CD14-positive monocyte (primary cell): ENCODE data around the gene PEA15. TPM values are rescaled to one million over a fixed set of nuclear protein-coding genes. Genes with fewer than 3 reads are reported as not detected.
A peak's percentile ranks its signal among the peaks of the same experiment; 100 is the strongest.

Experiments
- DNase-seq, 3 donors: peaks; one replicate each; pipeline ENCODE4 v3.0.0-alpha.2; 2011 to 2022
- H2AFZ ChIP-seq: 2 replicates; pipeline ENCODE4 v1.6.0; 2012; ENCODE audit warnings: mild to moderate bottlenecking, low read depth, low read length, inconsistent platforms; ENCODE audit not compliant: insufficient read depth, poor library complexity, severe bottlenecking
- H3K27ac ChIP-seq, 2 donors: 1 replicate in 1 of 2; 2 replicates in 1 of 2; pipeline ENCODE4 v1.5.1; 2012 to 2013; ENCODE audit warnings: low read length in 2 of 2, control low read depth in 1 of 2, inconsistent platforms in 1 of 2, low read depth in 1 of 2, mild to moderate bottlenecking in 1 of 2
- H3K27me3 ChIP-seq, 2 donors: one replicate each; pipeline versions ENCODE4 v1.6.0 to v1.6.1; 2011 to 2013; ENCODE audit warnings: low read length in 2 of 2; ENCODE audit not compliant: control insufficient read depth in 2 of 2, insufficient read depth in 2 of 2
- H3K36me3 ChIP-seq, 2 donors: replicated peaks in 1 of 2; 1 replicate in 1 of 2; 2 replicates in 1 of 2; pipeline versions ENCODE4 v1.5.1 to v1.6.1; 2012 to 2013; ENCODE audit warnings: low read length in 2 of 2, control low read depth in 1 of 2, inconsistent platforms in 1 of 2, mild to moderate bottlenecking in 1 of 2; ENCODE audit not compliant: insufficient read depth in 2 of 2, control insufficient read depth in 1 of 2
- H3K4me1 ChIP-seq, 2 donors: 1 replicate in 1 of 2; 2 replicates in 1 of 2; pipeline versions ENCODE4 v1.5.1 to v1.6.1; 2012 to 2013; ENCODE audit warnings: low read length in 2 of 2, control low read depth in 1 of 2, inconsistent platforms in 1 of 2, mild to moderate bottlenecking in 1 of 2, moderate library complexity in 1 of 2; ENCODE audit not compliant: insufficient read depth in 2 of 2, control insufficient read depth in 1 of 2
- H3K4me2 ChIP-seq: replicated peaks from 2 replicates; pipeline ENCODE3; 2012; ENCODE audit warnings: low read length, moderate library complexity, mild to moderate bottlenecking; ENCODE audit not compliant: poor library complexity, severe bottlenecking; ENCODE audit errors: extremely low read depth
- H3K4me3 ChIP-seq, 3 experiments: fragments of 200-600 bp in 1 of 3; sonication (generic) in 1 of 3; replicated peaks in 1 of 3; 1 replicate in 2 of 3; 2 replicates in 1 of 3; pipeline ENCODE4 v1.5.1; 2011 to 2013; ENCODE audit warnings: low read length in 3 of 3, mild to moderate bottlenecking in 3 of 3, control low read depth in 2 of 3, low read depth in 2 of 3, inconsistent platforms in 1 of 3, moderate library complexity in 1 of 3
- H3K79me2 ChIP-seq: 2 replicates; pipeline ENCODE4 v1.6.0; 2012; ENCODE audit warnings: mild to moderate bottlenecking, control low read depth, inconsistent platforms, low read length, moderate library complexity; ENCODE audit not compliant: insufficient read depth
- H3K9ac ChIP-seq: 2 replicates; pipeline ENCODE4 v1.6.0; 2017; ENCODE audit warnings: low read length, mild to moderate bottlenecking; ENCODE audit not compliant: insufficient read depth, poor library complexity, severe bottlenecking
- H3K9me3 ChIP-seq, 2 donors: replicated peaks in 1 of 2; 1 replicate in 1 of 2; 2 replicates in 1 of 2; pipeline versions ENCODE4 v1.5.1 to v1.6.1; 2012 to 2013; ENCODE audit warnings: low read length in 2 of 2, control low read depth in 1 of 2; ENCODE audit not compliant: control insufficient read depth in 1 of 2, insufficient read depth in 1 of 2
- H4K20me1 ChIP-seq: 2 replicates; pipeline ENCODE4 v1.6.0; 2012; ENCODE audit warnings: mild to moderate bottlenecking, low read length, control low read depth, moderate library complexity; ENCODE audit not compliant: insufficient read depth
- H3K27ac Mint-ChIP-seq, 7 donors: one replicate each; pipeline ENCODE4 v1.8.0; 2020; ENCODE audit warnings: mild to moderate bottlenecking in 7 of 7, mixed read lengths in 7 of 7, moderate library complexity in 6 of 7, inconsistent platforms in 2 of 7
- H3K27me3 Mint-ChIP-seq, 3 donors: one replicate each; pipeline ENCODE4 v1.8.0; 2021 to 2022; ENCODE audit warnings: low read depth in 3 of 3, mild to moderate bottlenecking in 3 of 3, mixed read lengths in 3 of 3, moderate library complexity in 3 of 3, inconsistent platforms in 1 of 3
- H3K36me3 Mint-ChIP-seq, 2 donors: one replicate each; pipeline ENCODE4 v1.8.0; 2020; ENCODE audit warnings: mixed read lengths in 2 of 2, inconsistent platforms in 1 of 2, mild to moderate bottlenecking in 1 of 2
- H3K4me1 Mint-ChIP-seq: one replicate; pipeline ENCODE4 v1.8.0; 2020; ENCODE audit warnings: mild to moderate bottlenecking, mixed read lengths
- H3K4me3 Mint-ChIP-seq, 2 donors: one replicate each; pipeline ENCODE4 v1.8.0; 2020; ENCODE audit warnings: mild to moderate bottlenecking in 2 of 2, mixed read lengths in 2 of 2, moderate library complexity in 1 of 2
- H3K9me3 Mint-ChIP-seq, 7 donors: one replicate each; pipeline ENCODE4 v1.8.0; 2020 to 2022; ENCODE audit warnings: mixed read lengths in 7 of 7, mild to moderate bottlenecking in 6 of 7, moderate library complexity in 6 of 7, inconsistent platforms in 2 of 7
- WGBS: methylation state at CpG from one replicate; pipeline ENCODE4 v1.1.5; 2013; ENCODE audit warnings: missing lambda C conversion rate; ENCODE audit not compliant: insufficient coverage; 5-methylcytosine and 5-hydroxymethylcytosine counted together
- intact Hi-C, 2 donors: fragments of 100-400 bp; cut with micrococcal nuclease; formaldehyde crosslinking; loops; one replicate each; pipeline versions ENCODE4 v1.15.0 to v1.15.1; 2023
- polyA plus RNA-seq, 3 donors: library from polyadenylated mRNA; depleted of rRNA in 1 of 3; unstranded in 2 of 3; stranded (reverse) in 1 of 3; fragments of 300-500 nt in 2 of 3; fragments of >200 nt in 1 of 3; fragmentation: Illumina TruSeq in 2 of 3; gene quantifications; 1 replicate in 2 of 3; 2 replicates in 1 of 3; pipeline ENCODE4 v1.2.3, GENCODE V29; 2012 to 2021
- TF ChIP-seq, protein P1 (sequence below): fragments of 200-600 bp; IDR thresholded peaks from one replicate; pipeline ENCODE4 v1.8.0; 2022; ENCODE audit warnings: antibody characterized with exemption, mild to moderate bottlenecking

PEA15 gene
- polyA plus RNA-seq, 3 donors = 23.6 to 163 (median 38.1) TPM

DNA sequence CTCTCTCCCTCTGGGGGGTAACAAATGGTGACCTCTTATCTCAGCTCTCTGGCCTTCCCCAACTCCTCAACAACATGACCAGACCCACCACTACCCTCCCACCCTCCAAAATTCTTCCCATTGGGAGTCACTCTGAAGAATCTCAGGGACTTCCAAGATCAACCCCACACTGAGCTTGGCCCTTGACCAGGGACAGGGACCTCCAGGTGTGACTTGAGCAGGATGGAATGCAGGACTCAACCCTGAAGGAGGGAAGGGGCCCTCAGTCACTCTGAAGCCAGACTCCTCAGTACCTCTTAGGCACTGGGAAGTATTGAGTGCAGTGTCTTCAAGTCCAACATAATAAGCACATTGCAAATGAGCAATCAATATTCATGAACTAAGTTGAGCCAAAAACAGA is 12.9 kb upstream of the PEA15 start:
- TF ChIP-seq, protein P1, sequence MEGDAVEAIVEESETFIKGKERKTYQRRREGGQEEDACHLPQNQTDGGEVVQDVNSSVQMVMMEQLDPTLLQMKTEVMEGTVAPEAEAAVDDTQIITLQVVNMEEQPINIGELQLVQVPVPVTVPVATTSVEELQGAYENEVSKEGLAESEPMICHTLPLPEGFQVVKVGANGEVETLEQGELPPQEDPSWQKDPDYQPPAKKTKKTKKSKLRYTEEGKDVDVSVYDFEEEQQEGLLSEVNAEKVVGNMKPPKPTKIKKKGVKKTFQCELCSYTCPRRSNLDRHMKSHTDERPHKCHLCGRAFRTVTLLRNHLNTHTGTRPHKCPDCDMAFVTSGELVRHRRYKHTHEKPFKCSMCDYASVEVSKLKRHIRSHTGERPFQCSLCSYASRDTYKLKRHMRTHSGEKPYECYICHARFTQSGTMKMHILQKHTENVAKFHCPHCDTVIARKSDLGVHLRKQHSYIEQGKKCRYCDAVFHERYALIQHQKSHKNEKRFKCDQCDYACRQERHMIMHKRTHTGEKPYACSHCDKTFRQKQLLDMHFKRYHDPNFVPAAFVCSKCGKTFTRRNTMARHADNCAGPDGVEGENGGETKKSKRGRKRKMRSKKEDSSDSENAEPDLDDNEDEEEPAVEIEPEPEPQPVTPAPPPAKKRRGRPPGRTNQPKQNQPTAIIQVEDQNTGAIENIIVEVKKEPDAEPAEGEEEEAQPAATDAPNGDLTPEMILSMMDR = no peak
- no peak overlapping the region for H3K9ac ChIP-seq
- H3K27me3 ChIP-seq = no peaks in the 10 kb centered on the region
- intact Hi-C loops = loop anchor here (2.0 to 10.0 kb wide), 5 partner anchors 61 to 185 kb away; no protein-coding TSS in a partner anchor
- H4K20me1 ChIP-seq = no peaks in the 10 kb centered on the region
- peaks cover 4 to 9% of the 10 kb centered on the region in 2 donors for H3K4me1 ChIP-seq
- no peaks in the 10 kb centered on the region for H3K4me1 Mint-ChIP-seq
- H3K36me3 Mint-ChIP-seq = no peaks in the 10 kb centered on the region
- no peaks in the 10 kb centered on the region for H3K9me3 ChIP-seq
- no peaks in the 10 kb centered on the region for H3K9me3 Mint-ChIP-seq
- H3K4me2 ChIP-seq = no peak overlapping the region
- no peaks in the 10 kb centered on the region for H3K79me2 ChIP-seq
- H3K4me3 Mint-ChIP-seq = no peak overlapping the region
- no peak overlapping the region for H3K27ac Mint-ChIP-seq
- no peak overlapping the region for H3K4me3 ChIP-seq
- DNase-seq = no peak
- no peaks in the 10 kb centered on the region for H3K36me3 ChIP-seq
- H3K27ac ChIP-seq = no peak overlapping the region
- H3K27me3 Mint-ChIP-seq = peaks cover 2 to 5% (median 3%) of the 10 kb centered on the region in 3 donors
- no peak overlapping the region for H2AFZ ChIP-seq

DNA sequence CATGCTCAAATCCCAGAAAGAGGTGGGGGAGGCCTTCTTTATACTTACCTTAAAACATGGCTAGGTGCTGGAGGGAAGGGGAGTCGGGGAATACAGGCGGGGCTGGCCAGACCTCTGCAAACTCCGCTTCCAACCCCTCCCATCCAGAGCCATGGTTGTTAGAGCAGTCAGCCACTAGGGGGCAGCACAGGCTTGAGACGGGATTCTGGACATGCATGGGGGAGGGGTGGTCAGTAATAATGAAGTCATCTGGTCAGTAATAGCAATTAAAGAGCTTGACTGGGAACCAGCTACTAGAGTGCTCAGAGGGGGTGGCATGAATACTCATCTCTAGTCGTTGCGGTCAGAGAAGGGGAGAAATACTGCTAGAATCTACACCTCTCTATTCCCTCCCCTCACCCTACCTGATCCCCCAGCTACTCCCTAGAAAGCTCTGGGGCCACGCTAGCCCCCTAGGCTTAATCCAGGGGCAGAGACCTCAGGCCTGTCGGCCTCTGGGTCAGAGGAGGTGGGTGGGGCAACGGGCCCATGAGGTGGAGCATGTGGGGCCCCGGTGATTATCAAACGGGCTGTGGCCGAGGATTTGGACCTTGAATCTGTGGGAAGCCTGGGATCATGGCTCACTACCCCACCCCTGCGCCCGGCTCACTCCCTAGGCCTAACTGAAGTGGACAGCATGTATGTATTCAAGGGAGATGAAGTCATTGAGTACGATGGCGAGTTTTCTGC is 11.9 kb upstream of the PEA15 start:
- H3K27ac Mint-ChIP-seq = no peak overlapping the region
- intact Hi-C loops = loop anchor here (2.0 to 10.0 kb wide), 5 partner anchors 60 to 184 kb away; no protein-coding TSS in a partner anchor
- H3K4me1 ChIP-seq = peaks cover 4 to 9% of the 10 kb centered on the region in 2 donors
- no peak overlapping the region for H3K4me3 ChIP-seq
- no peaks in the 10 kb centered on the region for H3K9me3 Mint-ChIP-seq
- H3K36me3 ChIP-seq = no peaks in the 10 kb centered on the region
- H3K4me2 ChIP-seq = no peak overlapping the region
- peak; percentile 82 to 84 (median 82) for DNase-seq
- peaks cover 2 to 3% (median 3%) of the 10 kb centered on the region in 3 donors for H3K27me3 Mint-ChIP-seq
- H3K9me3 ChIP-seq = no peaks in the 10 kb centered on the region
- TF ChIP-seq, protein P1 = peak; percentile 86
- H3K79me2 ChIP-seq = no peaks in the 10 kb centered on the region
- H3K9ac ChIP-seq = no peak overlapping the region
- H4K20me1 ChIP-seq = no peaks in the 10 kb centered on the region
- no peak overlapping the region for H2AFZ ChIP-seq
- no peaks in the 10 kb centered on the region for H3K36me3 Mint-ChIP-seq
- H3K4me1 Mint-ChIP-seq = no peaks in the 10 kb centered on the region
- H3K27me3 ChIP-seq = no peaks in the 10 kb centered on the region
- no peak overlapping the region for H3K27ac ChIP-seq
- no peak overlapping the region for H3K4me3 Mint-ChIP-seq
- WGBS = 67% methylated on average over 3 of the region's 16 CpGs
